GM18511 (cell line): ENCODE results near the gene TEAD2.
"Not testable (repeated sequence)": the region's sequence is repeated elsewhere in the genome, so short reads cannot be mapped to it uniquely, and the experiment has no call there.

Experiments
- ATAC-seq: cut with Tn5 transposase; IDR thresholded peaks from one replicate; pipeline ENCODE4 v1.9.1; 2021; ENCODE audit warnings: mild to moderate bottlenecking, moderate library complexity; ENCODE audit not compliant: unreplicated experiment

The TEAD2 gene

DNA sequence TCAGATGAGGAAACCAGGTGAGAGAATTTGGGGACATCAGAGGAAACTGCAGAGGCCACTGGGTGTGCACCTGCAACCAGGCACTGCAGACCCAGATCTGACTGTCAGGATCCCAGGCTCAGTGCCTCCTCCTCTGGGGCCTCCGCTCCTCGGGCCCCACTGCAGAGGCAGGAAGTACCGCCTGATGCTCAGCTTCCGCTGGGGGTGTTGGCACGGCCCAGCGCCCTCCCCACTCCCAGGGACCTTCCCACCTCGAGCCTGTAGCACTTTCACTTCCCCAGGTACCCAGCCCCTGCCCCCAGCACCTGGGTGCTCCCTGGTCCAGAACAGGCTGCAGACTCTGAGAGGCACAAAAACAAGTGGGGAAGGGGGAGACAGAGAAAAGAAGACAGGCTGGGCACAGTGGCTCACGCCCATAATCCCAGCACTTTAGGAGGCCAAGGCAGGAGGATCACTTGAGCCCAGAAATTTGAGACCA is 28.4 kb downstream of the TEAD2 start:
- ATAC-seq: peak; percentile 60

DNA sequence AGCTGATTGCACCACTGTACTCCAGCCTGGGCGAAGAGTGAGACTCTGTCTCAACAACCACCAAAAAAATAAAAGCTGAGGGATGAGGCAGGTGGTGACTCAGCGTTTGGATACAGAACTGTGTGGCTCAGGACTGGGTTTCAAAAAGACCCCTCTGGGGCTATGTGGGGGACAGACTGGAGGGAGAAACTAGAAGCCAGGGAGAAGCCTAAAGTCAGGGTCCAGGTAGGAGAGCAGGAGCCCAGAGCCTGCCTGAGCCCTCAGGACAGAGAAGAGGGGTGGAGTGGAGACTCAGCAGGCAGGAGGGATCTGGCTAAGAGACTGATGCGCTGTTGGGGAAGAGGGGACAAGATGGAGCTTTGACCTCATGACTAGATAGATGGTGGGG is 28.8 kb downstream of the TEAD2 start:
- no peak for ATAC-seq

DNA sequence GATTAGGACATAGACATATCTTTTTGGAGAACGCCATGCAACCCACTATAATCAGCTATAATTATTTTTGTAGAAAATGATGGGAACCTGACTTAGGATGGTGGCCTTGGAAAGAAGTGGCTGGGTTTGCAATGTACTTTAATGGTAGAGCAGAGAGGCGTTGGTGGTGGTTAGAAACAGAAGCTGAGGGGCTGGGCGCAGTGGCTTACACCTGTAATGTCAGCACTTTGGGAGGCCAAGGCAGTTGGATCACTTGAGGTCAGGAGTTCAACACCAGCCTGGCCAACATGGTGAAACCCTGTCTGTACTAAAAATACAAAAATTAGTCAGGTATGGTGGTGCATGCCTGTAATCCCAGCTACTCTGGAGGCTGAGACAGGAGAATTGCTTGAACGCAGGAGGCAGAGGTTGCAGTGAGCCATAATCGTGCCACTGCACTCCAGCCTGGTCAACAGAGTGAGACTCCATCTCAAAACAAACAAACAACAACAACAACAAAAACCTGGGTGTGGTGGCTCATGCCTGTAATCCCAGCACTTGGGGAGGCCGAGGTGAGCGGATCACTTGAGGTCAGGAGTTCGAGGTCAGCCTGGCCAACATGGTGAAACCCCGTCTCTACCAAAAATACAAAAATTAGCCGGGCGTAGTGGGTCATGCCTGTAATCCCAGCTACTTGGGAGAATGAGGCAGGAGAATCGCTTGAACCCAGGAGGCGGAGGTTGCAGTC is 29.4 kb downstream of the TEAD2 start:
- ATAC-seq: not testable (repeated sequence)

DNA sequence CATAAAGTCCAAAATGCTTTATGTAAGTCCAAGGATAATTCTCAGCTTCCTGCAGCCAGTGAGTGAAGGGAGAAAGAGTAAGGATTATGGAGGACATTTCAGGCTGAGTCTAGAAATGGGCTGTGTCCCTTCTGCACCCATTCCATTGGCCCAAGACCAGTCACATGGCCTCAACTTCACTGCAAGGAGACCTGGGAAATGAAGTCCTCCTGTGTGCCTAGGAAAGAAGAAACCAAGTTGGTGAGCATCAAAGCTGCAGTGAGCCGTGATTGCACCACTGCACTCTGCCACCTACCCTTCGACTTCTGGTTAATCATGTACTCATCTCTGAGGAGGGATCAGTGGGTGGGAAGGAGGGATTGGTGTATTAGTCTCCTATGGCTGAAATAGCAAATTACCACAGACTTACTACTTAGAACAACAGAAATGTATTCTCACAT is 30.6 kb downstream of the TEAD2 start:
- no peak for ATAC-seq

DNA sequence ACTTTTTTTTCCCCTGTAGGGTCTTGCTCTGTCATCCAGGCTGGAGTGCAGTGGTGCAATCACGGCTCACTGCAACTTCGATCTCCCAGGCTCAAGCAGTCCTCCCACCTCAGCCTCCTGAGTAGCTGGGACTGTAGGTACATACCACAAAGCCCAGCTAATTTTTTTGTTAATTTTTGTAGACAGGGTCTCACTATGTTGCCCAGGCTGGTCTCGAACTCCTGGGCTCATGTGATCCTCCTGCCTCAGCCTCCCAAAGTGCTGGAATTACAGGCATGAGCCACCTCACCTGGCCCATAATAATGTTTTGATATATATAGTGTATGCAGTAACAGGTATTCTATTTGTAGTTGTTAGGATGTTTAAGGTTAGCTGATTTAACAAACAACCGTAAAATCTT is 31.0 kb downstream of the TEAD2 start:
- ATAC-seq: not testable (repeated sequence)

DNA sequence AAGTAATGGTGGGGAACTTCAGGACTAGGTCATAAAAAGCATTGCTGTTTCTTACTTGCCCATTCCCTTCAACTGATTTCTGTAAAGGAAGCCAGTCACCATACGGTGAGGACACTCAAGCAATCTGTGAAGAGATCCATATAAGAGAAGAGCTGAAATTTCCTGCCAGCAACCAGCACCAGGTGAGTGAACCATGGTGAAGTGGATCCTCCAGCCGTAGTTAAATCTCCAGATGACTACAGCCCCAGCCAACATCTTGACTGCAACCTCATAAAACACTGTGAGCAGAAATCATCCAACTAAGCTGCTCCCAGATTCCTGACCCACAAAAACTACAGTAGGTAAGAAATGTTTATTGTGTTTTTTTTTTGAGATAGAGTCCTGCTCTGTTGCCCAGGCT is 33.5 kb downstream of the TEAD2 start:
- ATAC-seq: no peak

DNA sequence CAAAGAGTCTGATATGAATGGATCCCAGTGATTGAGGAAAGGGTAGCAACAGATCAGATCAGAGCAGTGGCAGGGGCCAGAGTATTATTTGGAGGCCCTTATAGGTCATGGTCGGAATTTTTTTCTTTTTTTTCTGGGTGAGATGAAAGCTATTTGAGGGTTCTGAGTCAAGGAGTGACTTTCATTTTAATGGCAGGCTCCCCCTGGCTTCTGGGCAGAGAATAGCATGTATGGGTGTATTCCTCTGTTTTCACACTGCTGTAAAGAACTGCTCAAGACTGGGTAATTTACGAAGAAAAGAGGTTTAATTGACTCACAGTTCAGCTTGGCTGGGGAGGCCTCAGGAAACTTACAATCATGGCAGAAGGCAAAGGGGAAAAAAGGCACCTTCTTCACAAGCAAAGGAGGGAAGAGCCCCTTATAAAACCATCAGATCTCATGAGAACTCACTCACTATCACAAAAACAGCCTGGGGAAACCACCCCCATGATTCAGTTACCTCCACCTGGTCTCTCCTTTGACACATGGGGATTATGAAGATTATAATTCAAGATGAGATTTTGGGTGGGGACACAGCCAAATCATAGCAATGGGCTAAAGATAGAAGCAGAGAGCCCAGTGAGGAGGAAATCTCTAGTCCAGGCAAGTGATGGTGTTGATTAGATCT is 34.2 kb downstream of the TEAD2 start:
- ATAC-seq: no peak

DNA sequence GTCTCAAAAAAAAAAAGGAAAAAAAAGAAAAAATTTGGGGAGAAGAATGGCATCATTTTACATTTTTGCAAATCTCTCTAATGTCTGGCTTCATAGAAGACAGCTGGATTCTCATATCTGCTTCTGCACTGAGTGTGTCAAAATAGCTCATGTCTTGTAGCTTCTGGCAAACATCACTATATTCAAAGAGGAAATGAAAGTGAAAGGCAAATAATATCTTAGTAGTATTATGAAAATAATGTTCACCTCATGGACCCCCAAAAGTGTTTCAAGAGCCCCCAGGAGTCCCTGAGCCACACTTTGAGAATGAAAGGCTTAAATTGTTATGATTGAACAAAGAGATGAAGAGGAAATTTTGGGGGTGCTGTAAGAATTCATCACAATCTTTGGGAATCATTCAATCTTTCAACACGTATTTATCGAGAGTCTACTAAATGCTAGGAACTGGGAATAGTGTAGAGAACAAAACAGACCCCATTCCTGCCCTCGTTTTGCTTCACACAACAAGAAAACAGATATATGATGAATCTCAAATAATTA is 36.0 kb downstream of the TEAD2 start:
- no peak for ATAC-seq

DNA sequence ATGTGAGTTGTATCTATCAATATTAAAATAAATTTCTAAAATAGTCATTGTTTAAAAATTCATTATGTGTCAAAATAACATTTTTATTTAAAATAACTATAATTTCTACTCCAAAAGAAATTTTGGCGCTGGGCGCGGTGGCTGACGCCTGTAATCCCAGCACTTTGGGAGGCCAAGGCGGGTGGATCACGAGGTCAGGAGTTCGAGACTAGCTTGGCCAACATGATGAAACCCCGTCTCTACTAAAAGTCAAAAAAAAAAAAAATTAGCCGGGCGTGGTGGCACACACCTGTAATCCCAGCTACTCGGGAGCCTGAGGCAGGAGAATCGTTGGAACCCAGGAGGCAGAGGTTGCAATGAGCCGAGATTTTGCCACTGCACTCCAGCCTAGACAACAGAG is 36.5 kb downstream of the TEAD2 start:
- not testable (repeated sequence) for ATAC-seq

DNA sequence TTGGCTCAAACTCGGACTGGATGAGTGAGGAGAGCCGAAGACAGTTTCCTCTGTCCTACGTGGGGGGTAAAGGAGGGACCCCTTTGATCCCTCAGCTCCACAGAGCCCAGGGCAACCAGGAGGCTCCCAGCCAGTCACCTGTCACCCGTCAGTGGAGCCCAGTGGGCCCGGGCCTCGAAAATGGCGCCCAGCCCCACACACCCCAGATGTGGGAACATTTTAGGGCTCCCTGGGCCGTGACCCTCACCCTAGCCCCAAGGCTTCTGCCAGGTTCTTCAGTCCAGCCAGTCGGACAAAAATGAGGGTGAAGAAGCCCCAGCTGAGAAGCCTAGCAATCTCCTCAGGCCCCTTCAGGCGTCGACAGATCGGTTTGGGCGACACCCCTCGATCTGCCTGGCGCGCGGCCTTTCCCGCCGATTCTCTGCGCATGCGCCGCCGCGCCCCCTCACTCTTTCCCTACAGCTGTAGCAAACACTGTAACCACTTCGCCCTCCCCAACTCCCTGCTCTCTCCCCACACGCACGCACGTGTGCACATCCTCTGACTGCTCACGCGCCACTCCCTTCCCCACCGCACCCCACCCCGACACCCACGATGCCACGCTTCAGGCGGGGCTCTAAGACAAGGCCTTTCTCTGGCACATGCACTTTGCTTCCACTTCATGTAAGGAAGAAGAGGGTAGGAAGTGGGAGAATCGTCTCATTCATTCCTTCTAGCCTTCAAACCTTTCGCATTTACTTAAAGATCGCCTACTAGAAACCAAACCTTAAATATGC is 37.2 kb downstream of the TEAD2 start, which contains the start of gene SLC6A16:
TSS of gene SLC6A16 (minus strand) at position 391 of the 776 bp plus-strand sequence. CDS start 13,844 bp downstream, outside the sequence.
- ATAC-seq: no peak

DNA sequence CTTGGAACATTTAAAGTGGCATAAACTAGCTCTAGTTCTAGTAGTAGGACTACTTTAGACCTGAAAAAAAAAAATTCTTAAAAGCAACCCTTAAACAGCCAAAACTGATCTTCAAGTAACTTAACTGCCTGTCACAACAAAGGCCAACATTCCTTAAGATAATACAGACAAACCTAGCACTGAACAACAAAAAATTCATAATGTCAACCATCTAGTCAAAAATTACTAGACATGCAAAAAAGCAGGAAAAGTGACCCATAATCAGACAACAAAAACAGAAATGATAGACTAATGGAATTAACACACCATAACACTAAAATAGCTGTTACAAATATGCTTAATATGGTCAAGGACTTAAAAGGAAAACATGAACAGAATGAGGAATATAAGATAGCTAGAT is 43.9 kb downstream of the TEAD2 start:
- no peak for ATAC-seq

DNA sequence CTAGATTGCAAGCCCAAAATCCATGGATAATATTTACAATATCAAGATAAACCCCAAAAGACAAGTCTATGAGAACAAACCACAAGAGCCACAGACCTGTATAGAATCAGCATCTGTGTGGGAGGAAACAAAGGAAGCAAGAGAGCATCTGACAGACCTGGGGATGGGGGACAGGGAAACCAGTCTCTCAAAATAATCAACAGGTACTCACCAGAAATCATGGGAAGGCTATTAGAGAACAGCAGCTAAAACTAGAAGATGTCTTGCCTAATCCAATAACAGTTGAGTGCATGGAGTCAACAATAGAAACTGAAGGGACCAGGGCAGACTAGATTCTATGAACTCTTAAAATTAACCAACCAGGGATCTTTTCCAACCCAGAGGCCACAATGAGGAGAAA is 45.9 kb downstream of the TEAD2 start:
- ATAC-seq: no peak

DNA sequence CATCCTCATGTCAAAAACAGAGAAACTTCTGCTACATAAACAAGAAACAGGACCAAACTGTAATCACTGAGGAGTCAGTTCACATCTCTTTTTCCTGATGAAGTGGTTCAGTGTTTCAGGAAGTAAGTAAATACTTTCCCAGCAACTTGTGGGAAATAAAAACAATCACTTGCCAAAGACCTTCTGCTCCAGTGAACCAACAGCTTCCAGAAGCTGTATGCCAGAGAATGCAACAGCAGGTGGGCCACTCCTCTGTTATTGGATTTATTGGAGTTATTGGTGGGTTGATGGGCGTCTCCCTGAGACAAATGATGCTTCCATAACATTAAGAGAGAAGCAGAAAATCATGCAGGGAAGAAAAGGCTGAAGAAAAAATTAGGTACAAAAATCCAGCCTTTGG is 47.1 kb downstream of the TEAD2 start:
- no peak for ATAC-seq

DNA sequence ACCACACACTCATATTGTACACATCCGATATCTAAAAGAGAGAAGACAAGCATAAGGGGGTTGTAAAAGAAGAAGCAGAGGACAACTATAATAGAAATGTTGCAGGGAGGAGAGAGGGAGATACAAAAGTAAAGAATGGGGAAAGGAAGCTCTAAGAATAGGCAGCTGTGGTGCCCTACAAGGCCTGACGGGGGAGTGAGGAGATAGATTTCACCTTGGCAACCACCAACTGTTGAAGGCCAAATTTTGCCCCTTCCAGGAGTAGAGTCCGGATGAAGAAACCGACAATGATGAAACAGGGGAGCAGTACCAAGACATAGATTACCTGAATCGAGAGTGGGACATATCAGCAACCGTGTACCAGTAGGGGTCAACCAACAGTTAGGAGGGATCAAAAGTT is 53.1 kb downstream of the TEAD2 start:
- ATAC-seq: no peak

DNA sequence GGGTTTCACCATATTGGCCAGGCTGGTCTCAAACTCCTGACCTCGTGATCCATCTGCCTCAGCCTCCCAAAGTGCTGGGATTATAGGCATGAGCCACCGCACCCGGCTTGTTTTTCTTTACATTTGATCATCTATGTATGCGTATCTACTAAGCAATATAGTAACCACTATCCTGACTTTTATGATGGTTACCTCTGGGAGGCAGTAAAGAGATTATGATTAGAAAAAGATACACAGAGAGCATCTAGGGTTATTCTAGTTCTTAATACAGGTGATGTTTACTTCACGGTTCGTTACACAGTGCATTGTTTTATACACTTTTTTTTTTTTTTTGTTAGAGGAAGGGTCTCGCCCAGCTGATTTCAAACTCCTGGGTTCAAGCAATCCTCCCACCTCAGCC is 55.5 kb downstream of the TEAD2 start:
- not testable (repeated sequence) for ATAC-seq

DNA sequence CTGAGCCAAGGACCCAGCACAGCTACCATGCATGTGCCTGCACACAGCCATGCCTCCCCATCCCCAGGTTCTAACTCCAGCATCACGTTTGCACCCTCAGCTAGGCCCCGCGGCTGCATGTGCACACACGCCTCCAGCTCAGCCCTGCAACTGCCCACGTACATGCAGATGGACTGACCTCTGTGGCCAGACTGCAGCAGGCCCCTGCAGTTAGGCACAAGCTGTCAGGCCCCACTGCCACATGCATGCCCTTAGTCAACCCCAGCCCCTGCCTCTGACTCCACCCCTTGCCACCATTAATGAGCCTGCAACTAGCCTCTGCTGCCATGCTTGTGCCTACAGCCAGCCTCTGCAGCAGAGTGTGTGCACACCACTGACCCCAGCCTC is 60.4 kb downstream of the TEAD2 start:
- ATAC-seq: no peak

DNA sequence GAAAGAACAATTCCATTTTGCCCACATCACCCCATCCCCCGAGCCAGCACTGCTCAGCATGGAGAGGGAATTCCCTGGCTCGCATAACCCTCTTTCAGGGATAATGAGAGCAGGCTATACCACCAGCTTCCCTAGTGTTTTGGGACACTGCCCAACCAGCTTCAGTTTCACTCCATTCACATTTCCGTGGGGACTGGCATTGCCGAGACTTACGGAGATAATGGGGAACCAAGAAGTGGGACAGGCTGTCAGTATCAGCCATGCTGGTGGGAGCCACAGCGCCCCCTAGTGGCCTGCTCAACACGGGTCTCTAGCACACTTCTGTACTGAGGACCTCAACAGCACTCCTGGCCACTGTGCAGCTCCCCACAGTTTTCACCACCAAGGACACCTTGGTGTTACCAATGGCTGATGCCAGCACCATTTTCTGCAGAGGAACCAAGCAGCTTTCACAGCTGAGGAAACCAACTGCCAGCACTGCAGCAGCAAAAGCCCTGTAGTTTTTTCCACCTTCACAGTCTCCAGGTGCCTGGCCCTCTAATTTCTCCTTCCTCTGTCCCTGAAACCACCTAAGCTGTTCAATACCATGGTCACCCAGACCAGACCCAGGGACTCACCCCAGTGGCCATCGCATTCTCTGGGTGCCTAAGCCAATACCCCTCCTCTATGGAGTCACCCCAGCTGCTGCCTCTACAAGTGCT is 60.9 kb downstream of the TEAD2 start:
- no peak for ATAC-seq

DNA sequence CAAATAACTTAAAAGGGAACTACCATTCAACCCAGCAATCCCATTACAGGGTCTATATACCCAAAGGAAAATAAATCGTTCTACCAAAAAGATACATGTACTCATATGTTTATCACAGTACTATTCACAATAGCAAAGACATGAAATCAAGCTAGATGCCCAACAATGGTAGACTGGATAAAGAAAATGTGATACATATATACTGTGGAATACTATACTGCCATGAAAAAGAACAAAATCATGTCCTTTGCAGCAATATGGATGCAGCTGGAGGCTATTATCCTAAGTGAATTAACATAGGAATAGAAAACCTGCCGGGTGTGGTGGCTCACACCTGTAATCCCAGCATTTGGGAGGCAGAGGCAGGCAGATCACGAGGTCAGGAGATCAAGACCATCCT is 63.6 kb downstream of the TEAD2 start:
- not testable (repeated sequence) for ATAC-seq

DNA sequence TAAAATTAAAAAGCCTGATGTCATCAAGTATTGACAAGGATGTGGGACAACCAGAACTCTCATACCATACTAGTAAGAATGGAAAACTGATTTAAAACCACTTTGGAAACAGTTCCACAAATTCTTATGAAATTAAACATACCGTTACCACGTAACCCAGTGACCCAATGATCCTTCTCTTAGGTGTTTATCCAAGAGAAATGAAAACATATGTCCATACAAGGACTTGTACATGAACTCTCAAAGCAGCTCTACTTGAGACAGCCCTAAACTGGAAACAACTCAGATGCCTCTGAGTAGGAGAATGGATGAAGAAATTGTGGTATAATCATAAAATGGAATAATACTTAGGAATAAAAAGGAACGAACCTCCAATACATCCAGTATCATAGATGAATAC is 64.8 kb downstream of the TEAD2 start:
- no peak for ATAC-seq

DNA sequence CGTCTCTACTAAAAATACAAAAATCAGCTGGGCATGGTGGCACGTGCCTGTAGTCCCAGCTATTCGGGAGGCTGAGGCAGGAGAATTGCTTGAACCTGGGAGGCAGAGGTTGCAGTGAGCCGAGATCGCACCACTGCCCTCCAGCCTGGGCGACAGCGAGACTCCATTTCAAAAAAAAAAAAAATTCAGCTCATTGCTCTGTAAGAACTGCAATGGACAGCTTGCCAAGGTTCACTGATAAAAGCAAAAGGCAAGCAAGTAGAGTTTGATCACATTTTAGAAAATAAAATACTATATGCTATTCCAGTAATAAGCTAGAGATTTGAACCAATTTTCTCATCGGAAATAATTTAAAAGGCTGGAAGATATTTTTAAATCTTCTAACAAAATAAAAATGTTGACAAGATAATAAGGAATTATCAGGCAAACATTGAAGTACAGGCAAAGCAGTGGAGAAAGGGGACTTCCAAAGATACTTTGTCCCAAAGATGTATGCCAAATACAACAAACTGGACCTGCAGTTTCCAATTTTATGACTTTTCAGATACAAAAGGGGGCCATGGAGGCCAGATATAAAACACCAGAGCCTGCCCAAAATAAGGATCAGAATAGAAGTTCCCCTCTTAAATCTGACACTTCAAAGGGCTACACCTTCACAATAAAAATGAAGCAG is 66.9 kb downstream of the TEAD2 start:
- no peak for ATAC-seq
